Common myeloid progenitor, CD34-positive (primary cell): ENCODE measurements around the gene NDUFAF5.
A peak's percentile ranks its signal among the peaks of the same experiment; 100 is the strongest.

Experiments
- CTCF ChIA-PET: fragments of 350-600 bp; sonication (Branson Sonifier 250); formaldehyde crosslinking; loops from one replicate; lab custom pipeline; 2021; ENCODE audit warnings: antibody characterized with exemption; lab: Charles Lee
- POLR2A ChIA-PET: fragments of 350-600 bp; sonication (Branson Sonifier 250); formaldehyde crosslinking; loops from one replicate; lab custom pipeline; 2021; ENCODE audit warnings: antibody characterized with exemption; lab: Charles Lee
- DNase-seq, 3 donors: peaks; one replicate each; pipeline versions ENCODE4 v3.0.0 to v3.0.0-alpha.2; 2013
- H3K27ac ChIP-seq, 2 experiments: 1 replicate in 1 of 2; 2 replicates in 1 of 2; pipeline ENCODE4 v1.7.0; 2013; ENCODE audit warnings: inconsistent platforms in 2 of 2, low read length in 2 of 2, mild to moderate bottlenecking in 2 of 2, low read depth in 1 of 2, moderate library complexity in 1 of 2; ENCODE audit not compliant: severe bottlenecking in 2 of 2, insufficient read depth in 1 of 2, poor library complexity in 1 of 2
- H3K27me3 ChIP-seq, 5 experiments: replicated peaks in 2 of 5; 1 replicate in 3 of 5; 2 replicates in 2 of 5; pipeline versions ENCODE4 v1.6.1 to v1.7.0; 2013; ENCODE audit warnings: low read length in 4 of 5, mild to moderate bottlenecking in 2 of 5, moderate library complexity in 2 of 5, inconsistent platforms in 1 of 5; ENCODE audit not compliant: insufficient read depth in 5 of 5, control insufficient read depth in 4 of 5
- H3K36me3 ChIP-seq, 4 experiments: 1 replicate in 2 of 4; 2 replicates in 2 of 4; pipeline versions ENCODE4 v1.6.1 to v1.7.0; 2013; ENCODE audit warnings: low read length in 3 of 4, control low read depth in 1 of 4, mild to moderate bottlenecking in 1 of 4; ENCODE audit not compliant: control insufficient read depth in 4 of 4, insufficient read depth in 4 of 4
- H3K4me1 ChIP-seq, 4 experiments: 1 replicate in 3 of 4; 2 replicates in 1 of 4; pipeline versions ENCODE4 v1.6.1 to v1.7.1; 2013; ENCODE audit warnings: low read length in 3 of 4, mild to moderate bottlenecking in 3 of 4, control low read depth in 1 of 4, inconsistent platforms in 1 of 4, moderate library complexity in 1 of 4; ENCODE audit not compliant: control insufficient read depth in 4 of 4, insufficient read depth in 4 of 4; ENCODE audit errors: control extremely low read depth in 1 of 4
- H3K4me3 ChIP-seq, 7 experiments: 1 replicate in 4 of 7; 2 replicates in 3 of 7; pipeline versions ENCODE4 v1.5.1 to v1.7.0; 2013; ENCODE audit warnings: mild to moderate bottlenecking in 7 of 7, low read length in 6 of 7, moderate library complexity in 6 of 7, inconsistent platforms in 2 of 7, low read depth in 2 of 7, control low read depth in 1 of 7; ENCODE audit not compliant: insufficient read depth in 4 of 7, control insufficient read depth in 1 of 7; ENCODE audit errors: extremely low read depth in 1 of 7
- H3K9me3 ChIP-seq, 5 experiments: 1 replicate in 4 of 5; 2 replicates in 1 of 5; pipeline versions ENCODE4 v1.6.1 to v1.7.1; 2013; ENCODE audit warnings: low read length in 4 of 5, mild to moderate bottlenecking in 2 of 5, inconsistent platforms in 1 of 5, low read depth in 1 of 5, moderate library complexity in 1 of 5; ENCODE audit not compliant: control insufficient read depth in 4 of 5, insufficient read depth in 2 of 5; ENCODE audit errors: control extremely low read depth in 1 of 5
- WGBS: methylation state at CpG from one replicate; pipeline ENCODE4 v1.1.5; 2013; ENCODE audit not compliant: insufficient coverage; 5-methylcytosine and 5-hydroxymethylcytosine counted together

Gene NDUFAF5

DNA sequence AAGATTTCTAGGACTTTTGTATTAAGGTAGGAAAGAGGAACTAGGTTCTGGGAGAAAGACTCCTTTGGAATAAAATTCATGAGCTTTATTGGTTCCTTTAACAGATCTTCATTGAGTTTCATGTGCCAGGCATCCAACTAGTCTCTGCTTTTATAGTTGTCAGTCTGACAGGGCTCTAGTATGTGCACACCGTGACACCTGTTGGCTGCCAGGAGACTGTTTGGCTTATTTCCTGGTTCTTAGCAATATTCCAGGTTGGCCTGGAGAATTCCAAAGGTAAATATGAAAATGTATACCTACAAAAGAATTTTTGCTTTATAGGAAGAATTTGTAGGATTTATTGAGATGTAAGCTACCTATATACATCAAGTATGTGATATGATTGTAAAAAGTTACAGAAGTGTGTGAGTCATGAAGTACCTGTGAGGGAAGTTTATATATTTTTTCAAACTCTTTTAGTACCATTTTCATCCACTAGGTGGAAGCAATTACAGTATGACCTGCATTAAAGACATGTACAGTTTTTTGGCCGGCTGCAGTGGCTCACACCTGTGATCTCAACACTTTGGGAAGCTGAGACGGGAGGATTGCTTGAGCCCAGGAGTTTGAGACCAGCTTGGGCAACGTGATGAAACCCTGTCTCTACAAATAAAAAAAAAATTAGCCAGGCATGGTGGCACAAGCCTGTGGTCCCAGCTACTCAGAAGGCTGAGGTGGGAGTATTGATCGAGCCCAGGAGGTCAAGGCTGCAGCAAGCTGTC lies 35.2 kb downstream of the NDUFAF5 start:
- 62% methylated on average over 3 of the region's 5 CpGs for WGBS
- DNase-seq: peak; percentile 52 to 70 (median 67)
- POLR2A ChIA-PET: no interaction called here

DNA sequence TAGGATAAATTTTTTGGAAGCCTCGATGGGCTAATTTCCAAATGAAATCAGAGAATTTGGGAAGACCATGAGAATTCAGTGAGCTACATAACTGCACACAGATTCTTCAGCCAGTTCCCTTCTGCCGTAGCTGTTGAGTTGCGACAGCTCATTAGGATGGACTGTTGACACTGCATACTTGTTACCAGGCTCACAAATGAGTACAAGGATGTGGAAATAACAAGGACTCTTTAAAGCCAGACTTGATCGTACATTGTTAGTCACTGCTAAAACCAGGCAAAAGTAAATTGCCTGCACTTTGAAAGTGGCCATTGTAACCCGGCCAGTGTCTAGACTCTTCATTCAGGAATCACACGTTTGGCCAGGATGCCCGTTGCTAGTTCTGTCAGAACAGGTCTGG lies 37.0 kb downstream of the NDUFAF5 start:
- Histone ChIP-seq H3K9me3 (no peaks in the 10 kb centered on the region), H3K4me3 (no peak overlapping the region), H3K36me3 (peaks cover 0 to 18% (median 13%) of the 10 kb centered on the region in 4 experiments), H3K4me1 (no peaks in the 10 kb centered on the region), H3K27ac (no peak overlapping the region), H3K27me3 (no peaks in the 10 kb centered on the region)
- POLR2A ChIA-PET: no interaction called here
- 96% methylated on average over 7 of the region's 7 CpGs for WGBS
- DNase-seq: no peak
- CTCF ChIA-PET: interaction anchor here (0.8 to 1.1 kb wide), 2 partner anchors 10 to 232 kb away, joined by 3 read pairs; no protein-coding TSS in a partner anchor

More for the DNA sequence above, 35.2 kb downstream of the NDUFAF5 start:
- H3K27me3 ChIP-seq: no peaks in the 10 kb centered on the region
- H3K4me1 ChIP-seq: no peaks in the 10 kb centered on the region
- CTCF ChIA-PET: interaction anchor here (0.6 to 3.3 kb wide), 9 partner anchors 9 to 1419 kb away, joined by 3 to 18 read pairs (median 4); no protein-coding TSS in a partner anchor
- H3K9me3 ChIP-seq: no peaks in the 10 kb centered on the region
- no peak overlapping the region for H3K27ac ChIP-seq
- H3K36me3 ChIP-seq: peaks cover 3 to 31% (median 24%) of the 10 kb centered on the region in 4 experiments
- no peak overlapping the region for H3K4me3 ChIP-seq

DNA sequence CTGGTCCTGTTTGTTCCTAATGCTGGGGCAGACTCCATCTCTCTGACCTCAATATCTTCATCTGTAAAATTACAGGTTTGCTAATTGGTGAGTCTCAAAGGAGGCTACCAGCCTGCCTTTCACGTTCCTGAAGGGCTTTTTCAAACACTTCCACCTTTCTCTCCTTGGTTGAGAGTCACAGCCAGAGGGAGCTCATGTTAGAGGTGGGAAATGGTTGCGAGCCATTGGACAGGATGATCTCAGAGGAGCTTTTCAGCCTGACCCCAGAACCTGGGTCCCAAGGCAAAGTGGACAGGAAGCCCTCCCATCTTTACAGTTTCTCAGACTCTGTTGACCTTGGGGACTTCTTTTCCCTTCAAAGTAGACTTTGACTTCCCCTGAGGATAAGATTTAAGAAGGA lies 37.6 kb downstream of the NDUFAF5 start:
- CTCF ChIA-PET: interaction anchor here (0.8 to 1.1 kb wide), 2 partner anchors 11 to 232 kb away, joined by 3 read pairs; no protein-coding TSS in a partner anchor
- POLR2A ChIA-PET: no interaction called here
- H3K9me3 ChIP-seq: no peaks in the 10 kb centered on the region
- H3K4me3 ChIP-seq: no peak overlapping the region
- no peaks in the 10 kb centered on the region for H3K4me1 ChIP-seq
- no peak for DNase-seq
- H3K27me3 ChIP-seq: peaks cover 0 to 2% (median 0%) of the 10 kb centered on the region in 5 experiments
- peaks cover 0 to 12% (median 9%) of the 10 kb centered on the region in 4 experiments for H3K36me3 ChIP-seq
- no CpG with 5 or more reads among the region's 2 CpGs for whole genome bisulfite sequencing
- H3K27ac ChIP-seq: no peak overlapping the region

DNA sequence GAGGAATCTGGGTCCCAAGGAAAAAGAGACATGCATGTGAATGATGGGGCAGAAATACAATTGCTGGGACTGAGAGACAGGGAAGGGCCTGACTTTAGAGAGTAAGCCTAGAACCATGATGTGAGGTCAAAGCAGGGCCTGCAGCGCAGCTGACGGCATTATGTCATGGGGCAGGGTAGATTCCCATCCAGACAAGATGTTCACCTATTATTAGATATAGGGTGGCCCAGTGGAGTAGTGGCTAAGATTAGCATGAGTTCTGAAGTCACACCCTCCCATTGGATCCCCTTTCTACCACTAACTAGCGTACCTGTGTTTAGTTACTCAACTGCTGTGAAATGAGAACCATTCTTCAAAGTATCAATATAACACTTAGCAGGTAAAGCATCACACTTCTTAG lies 39.6 kb downstream of the NDUFAF5 start:
- H3K36me3 ChIP-seq: no peaks in the 10 kb centered on the region
- ChIA-PET CTCF (no interaction called here), POLR2A (no interaction called here)
- WGBS: 86% methylated on average over 1 of the region's 3 CpGs
- DNase-seq: no peak
- H3K9me3 ChIP-seq: no peaks in the 10 kb centered on the region
- no peaks in the 10 kb centered on the region for H3K4me1 ChIP-seq
- no peak overlapping the region for H3K4me3 ChIP-seq
- H3K27ac ChIP-seq: no peak overlapping the region
- H3K27me3 ChIP-seq: peaks cover 0 to 2% (median 0%) of the 10 kb centered on the region in 5 experiments

DNA sequence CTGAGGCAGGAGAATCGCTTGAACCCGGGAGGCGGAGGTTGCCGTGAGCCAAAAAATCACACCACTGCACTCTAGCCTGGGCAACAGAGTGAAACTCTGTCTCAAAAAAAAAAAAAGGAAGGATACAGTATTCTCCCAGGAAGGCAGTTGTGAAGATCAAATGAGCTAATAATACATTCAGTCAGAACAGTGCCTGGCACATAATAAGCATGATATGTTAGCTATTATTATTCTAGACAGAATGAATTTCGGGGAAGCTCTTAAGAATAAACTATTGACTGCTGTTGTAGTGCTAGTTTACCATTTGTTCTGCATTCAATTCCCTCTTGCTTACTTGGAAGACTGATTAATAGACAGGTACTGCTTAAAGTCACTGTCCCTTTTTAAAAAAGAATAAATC lies 40.6 kb downstream of the NDUFAF5 start:
- no peak overlapping the region for H3K4me3 ChIP-seq
- WGBS: 100% methylated on average over 1 of the region's 5 CpGs
- no peaks in the 10 kb centered on the region for H3K9me3 ChIP-seq
- no peak overlapping the region for H3K27ac ChIP-seq
- no peak for DNase-seq
- CTCF ChIA-PET: interaction anchor here (1.0 to 2.0 kb wide), 2 partner anchors 8 to 229 kb away, joined by 3 to 4 read pairs; no protein-coding TSS in a partner anchor
- H3K27me3 ChIP-seq: peaks cover 0 to 2% (median 0%) of the 10 kb centered on the region in 5 experiments
- POLR2A ChIA-PET: no interaction called here
- H3K4me1 ChIP-seq: no peaks in the 10 kb centered on the region
- no peaks in the 10 kb centered on the region for H3K36me3 ChIP-seq

DNA sequence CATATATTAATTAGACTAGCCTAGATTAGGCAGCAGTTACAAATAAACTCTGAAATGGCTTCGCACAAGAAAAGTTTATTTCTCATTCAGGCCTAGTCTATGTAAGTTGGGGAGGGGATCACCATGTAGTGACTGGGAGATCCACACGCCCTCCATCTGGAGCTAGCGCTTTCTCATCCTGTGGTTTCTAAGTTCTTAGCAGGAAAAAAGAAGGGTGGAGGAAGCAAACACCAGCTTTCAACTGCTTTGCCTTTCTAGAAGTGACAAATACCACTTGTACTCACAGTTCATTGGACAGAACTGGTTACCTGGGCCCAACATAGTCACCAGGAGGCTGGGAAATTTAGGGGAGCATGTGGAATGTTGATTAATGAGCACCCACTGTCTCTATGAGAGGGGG lies 46.6 kb downstream of the NDUFAF5 start:
- H3K27me3 ChIP-seq: peaks cover 0 to 2% (median 0%) of the 10 kb centered on the region in 5 experiments
- CTCF ChIA-PET: interaction anchor here (1.9 kb wide), 1 partner anchor 14 kb away, joined by 5 read pairs; no protein-coding TSS in a partner anchor
- POLR2A ChIA-PET: no interaction called here
- DNase-seq: no peak
- no peaks in the 10 kb centered on the region for H3K4me1 ChIP-seq
- 100% methylated on average over 3 of the region's 3 CpGs for WGBS
- no peaks in the 10 kb centered on the region for H3K9me3 ChIP-seq
- H3K36me3 ChIP-seq: no peaks in the 10 kb centered on the region
- H3K27ac ChIP-seq: no peak overlapping the region
- no peak overlapping the region for H3K4me3 ChIP-seq

DNA sequence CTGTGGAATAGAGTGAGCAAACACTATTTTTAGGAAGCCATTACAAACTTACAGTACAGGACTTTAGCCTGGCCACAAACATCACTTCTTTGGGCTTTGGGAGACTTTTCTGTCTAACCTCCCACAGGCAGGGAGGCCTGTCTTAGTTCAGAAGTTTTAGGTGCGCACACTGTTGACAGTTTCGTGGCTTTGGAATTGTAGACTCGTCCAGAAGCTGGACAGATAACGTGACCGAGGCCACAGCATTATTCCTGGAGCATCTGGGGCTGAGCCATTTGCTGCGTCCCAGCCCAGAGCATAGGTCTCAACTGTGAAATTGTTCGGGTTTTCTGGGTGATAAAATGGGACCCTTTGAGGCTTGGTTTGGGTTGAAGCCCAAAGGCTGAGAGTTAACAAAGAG lies 53.8 kb downstream of the NDUFAF5 start:
- no peak for DNase-seq
- H3K4me3 ChIP-seq: no peak overlapping the region
- ChIA-PET CTCF (no interaction called here), POLR2A (no interaction called here)
- H3K27ac ChIP-seq: no peak overlapping the region
- peaks cover 0 to 2% (median 0%) of the 10 kb centered on the region in 5 experiments for H3K9me3 ChIP-seq
- H3K36me3 ChIP-seq: no peaks in the 10 kb centered on the region
- H3K4me1 ChIP-seq: no peaks in the 10 kb centered on the region
- WGBS: 87% methylated on average over 7 of the region's 7 CpGs
- H3K27me3 ChIP-seq: peaks cover 0 to 7% (median 2%) of the 10 kb centered on the region in 5 experiments
